ENCODE results near the gene IFNA1.

The IFNA1 gene

DNA sequence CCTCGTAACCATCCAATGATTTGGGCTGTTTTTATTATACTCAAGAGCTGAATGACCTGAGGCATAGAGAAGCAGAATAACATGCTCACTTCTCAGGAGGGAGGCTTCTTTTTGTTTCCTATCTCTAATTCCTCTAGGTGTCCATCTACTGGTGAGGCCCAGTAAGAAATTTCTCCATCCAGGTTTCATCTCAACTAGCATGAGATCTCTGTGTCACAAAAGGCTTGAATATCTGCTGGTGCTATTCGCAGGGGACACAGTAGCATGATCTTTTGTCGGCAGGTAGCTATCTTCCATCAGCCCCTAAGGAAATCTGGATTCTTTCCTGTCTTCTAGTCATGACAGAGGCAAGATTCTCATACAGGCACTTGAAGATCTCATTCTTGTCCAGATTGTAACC is 33.0 kb downstream of the IFNA1 start:
- Histone ChIP-seq H3K36me3 (ENCODE audit: control insufficient read depth, insufficient read depth, low read length) (no peaks in the 10 kb centered on the region), H3K27ac (ENCODE audit: insufficient read depth, low read depth, low read length, poor library complexity, severe bottlenecking) (no peak overlapping the region), H3K4me1 (ENCODE audit: control insufficient read depth, insufficient read depth, low read length) (no peaks in the 10 kb centered on the region), H3K27me3 (ENCODE audit: control insufficient read depth, insufficient read depth, low read length, poor library complexity, severe bottlenecking) (no peaks in the 10 kb centered on the region), H3K9me3 (ENCODE audit: control insufficient read depth, low read length) (no peaks in the 10 kb centered on the region), H3K4me3 (ENCODE audit: insufficient read depth, low read depth, low read length) (no peak overlapping the region)
- 87 to 93% methylated on average over 3 of the region's 3 CpGs for WGBS, 2 experiments

DNA sequence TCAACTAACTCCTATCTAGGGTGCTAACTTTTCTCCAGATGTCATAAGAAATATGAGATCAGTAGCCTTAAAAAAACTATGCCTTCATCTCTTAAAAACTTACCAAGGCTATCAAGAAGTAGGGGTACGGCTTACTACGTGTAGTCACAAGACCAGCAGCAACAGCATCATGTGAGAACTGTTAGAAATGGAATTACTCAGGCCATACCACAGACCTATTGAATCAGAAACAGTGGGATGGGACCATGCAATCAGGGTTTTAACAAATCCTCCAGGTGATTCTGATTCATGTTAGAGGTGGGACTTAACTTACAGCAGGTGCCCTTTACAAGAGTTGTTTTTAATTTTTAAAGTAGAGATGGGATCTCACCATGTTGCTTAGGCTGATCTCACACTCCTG is 37.2 kb downstream of the IFNA1 start:
- Histone ChIP-seq H3K27me3 (ENCODE audit: control insufficient read depth, insufficient read depth, low read length, poor library complexity, severe bottlenecking) (no peaks in the 10 kb centered on the region), H3K36me3 (ENCODE audit: control insufficient read depth, insufficient read depth, low read length) (no peaks in the 10 kb centered on the region), H3K4me3 (ENCODE audit: insufficient read depth, low read depth, low read length) (no peak overlapping the region), H3K4me1 (ENCODE audit: control insufficient read depth, insufficient read depth, low read length) (no peaks in the 10 kb centered on the region), H3K9me3 (ENCODE audit: control insufficient read depth, low read length) (no peaks in the 10 kb centered on the region), H3K27ac (ENCODE audit: insufficient read depth, low read depth, low read length, poor library complexity, severe bottlenecking) (no peak overlapping the region)
- 89 to 96% methylated on average over 2 of the region's 2 CpGs for WGBS, 2 experiments

DNA sequence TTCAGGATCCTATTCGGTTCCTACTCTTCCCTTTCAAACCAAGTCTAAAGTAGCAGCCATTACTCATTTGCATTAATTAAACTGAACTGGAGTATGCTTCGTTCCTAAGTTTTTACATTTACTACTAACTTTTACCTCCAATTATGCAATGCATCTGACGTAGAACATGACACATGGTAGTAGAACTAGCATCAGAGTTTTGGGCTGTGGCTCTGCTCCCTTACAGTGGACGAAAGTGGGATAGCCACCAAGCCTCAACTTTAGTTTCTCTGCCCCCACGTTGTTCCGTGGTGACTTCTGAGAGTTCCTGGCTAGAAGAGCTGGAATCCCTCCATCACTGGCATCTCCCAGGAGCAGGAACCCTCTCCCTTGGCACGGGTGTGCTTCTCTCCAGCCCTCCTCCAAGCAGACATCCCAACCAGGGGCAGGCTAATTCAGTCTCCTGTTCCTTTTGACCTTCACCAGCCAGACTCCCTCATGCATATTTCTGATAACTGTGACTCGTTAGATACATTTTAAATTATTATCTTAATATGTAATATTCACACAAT is 39.0 kb downstream of the IFNA1 start:
- H3K4me3 ChIP-seq (ENCODE audit: insufficient read depth, low read depth, low read length): no peak overlapping the region
- 89% methylated on average over 7 of the region's 8 CpGs for WGBS, 2 experiments
- H3K36me3 ChIP-seq (ENCODE audit: control insufficient read depth, insufficient read depth, low read length): no peaks in the 10 kb centered on the region
- H3K27me3 ChIP-seq (ENCODE audit: control insufficient read depth, insufficient read depth, low read length, poor library complexity, severe bottlenecking): no peaks in the 10 kb centered on the region
- no peak overlapping the region for H3K27ac ChIP-seq (ENCODE audit: insufficient read depth, low read depth, low read length, poor library complexity, severe bottlenecking)
- H3K4me1 ChIP-seq (ENCODE audit: control insufficient read depth, insufficient read depth, low read length): no peaks in the 10 kb centered on the region
- no peaks in the 10 kb centered on the region for H3K9me3 ChIP-seq (ENCODE audit: control insufficient read depth, low read length)

DNA sequence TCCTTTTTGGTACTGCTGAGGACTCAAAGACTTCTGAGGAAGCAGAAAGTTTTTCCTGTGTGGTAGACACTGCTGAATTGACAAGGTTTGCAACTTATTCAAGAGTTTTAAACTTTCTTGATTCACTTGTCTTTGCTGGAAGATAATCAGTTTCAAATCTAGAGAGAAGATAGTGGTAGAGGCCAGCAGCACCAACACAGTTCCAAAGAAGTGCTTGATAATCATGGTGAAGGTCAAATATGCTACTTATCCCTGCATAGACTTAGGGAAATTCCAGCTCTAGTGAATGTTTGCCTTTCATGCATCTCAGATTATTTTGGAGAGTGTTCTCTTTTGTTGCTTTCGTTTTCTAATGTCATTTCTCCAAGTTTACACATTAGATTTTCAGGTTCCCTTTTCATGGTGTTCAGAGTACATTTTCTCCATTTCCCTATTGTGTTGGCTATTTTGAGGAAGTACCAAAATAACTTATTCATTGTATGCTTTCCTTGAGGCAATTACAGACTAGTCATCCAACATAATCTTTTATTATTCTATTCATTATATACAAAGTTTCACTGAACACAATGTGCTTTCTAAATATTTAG is 41.3 kb downstream of the IFNA1 start:
- Histone ChIP-seq H3K27me3 (ENCODE audit: control insufficient read depth, insufficient read depth, low read length, poor library complexity, severe bottlenecking) (no peaks in the 10 kb centered on the region), H3K4me1 (ENCODE audit: control insufficient read depth, insufficient read depth, low read length) (no peaks in the 10 kb centered on the region), H3K36me3 (ENCODE audit: control insufficient read depth, insufficient read depth, low read length) (no peaks in the 10 kb centered on the region), H3K9me3 (ENCODE audit: control insufficient read depth, low read length) (no peaks in the 10 kb centered on the region), H3K4me3 (ENCODE audit: insufficient read depth, low read depth, low read length) (no peak overlapping the region), H3K27ac (ENCODE audit: insufficient read depth, low read depth, low read length, poor library complexity, severe bottlenecking) (no peak overlapping the region)
- WGBS, 2 experiments: 79% methylated on average over 1 of the region's 1 CpG; no CpG with 5 or more reads in 1 of the 2 experiments

DNA sequence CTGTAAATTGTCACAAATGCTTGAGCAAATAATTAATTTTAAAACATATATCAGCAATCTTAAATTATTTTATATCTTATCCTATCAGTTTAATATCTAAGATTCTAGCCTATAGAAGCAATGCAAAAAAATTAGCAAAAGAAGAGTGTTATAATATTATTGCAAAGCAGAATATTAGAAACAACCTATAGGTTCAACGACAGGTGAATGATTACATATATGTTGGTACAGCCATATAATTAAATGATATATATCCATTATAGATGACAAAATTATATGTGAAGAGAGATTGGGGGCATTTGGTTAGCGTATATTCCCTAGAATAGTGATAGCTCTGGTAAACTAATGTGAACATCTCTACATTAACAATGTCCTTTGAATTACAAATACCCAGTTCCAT is 42.0 kb downstream of the IFNA1 start, which contains the start of gene IFNE:
Gene IFNE, minus strand, starts transcription at position 101 of the 400 bp plus-strand sequence. CDS start 619 bp downstream, outside the sequence.
- Histone ChIP-seq H3K27ac (ENCODE audit: insufficient read depth, low read depth, low read length, poor library complexity, severe bottlenecking) (no peak within 1 kb of the TSS), H3K4me1 (ENCODE audit: control insufficient read depth, insufficient read depth, low read length) (no peaks in the 10 kb centered on the region), H3K4me3 (ENCODE audit: insufficient read depth, low read depth, low read length) (no peak within 1 kb of the TSS), H3K27me3 (ENCODE audit: control insufficient read depth, insufficient read depth, low read length, poor library complexity, severe bottlenecking) (no peaks in the 10 kb centered on the region), H3K9me3 (ENCODE audit: control insufficient read depth, low read length) (no peaks in the 10 kb centered on the region), H3K36me3 (ENCODE audit: control insufficient read depth, insufficient read depth, low read length) (no peaks in the 10 kb centered on the region)
- 100% methylated on average over 1 of the region's 2 CpGs; no CpG with 5 or more reads in 1 of the 2 experiments for WGBS, 2 experiments

Data from ectodermal cell (in vitro differentiated cells).